Testis (tissue), 2 donors: ENCODE measurements around the gene CDH4.

ENCODE experiments used
- POLR2A ChIP-seq: fragments of 450-650 bp; IDR thresholded peaks from one replicate; pipeline ENCODE4 v1.6.1; 2017; ENCODE audit warnings: antibody characterized with exemption, mild to moderate bottlenecking, moderate library complexity
- TF ChIP-seq, protein P1 (sequence below), 3 experiments: fragments of 450-650 bp in 2 of 3; fragments of 200-600 bp in 1 of 3; sonication (generic) in 1 of 3; IDR thresholded peaks; one replicate each; pipeline ENCODE4 v1.5.1; 2016 to 2019; ENCODE audit warnings: antibody characterized with exemption in 3 of 3, mild to moderate bottlenecking in 2 of 3, moderate library complexity in 1 of 3

- TF ChIP-seq, protein P1, sequence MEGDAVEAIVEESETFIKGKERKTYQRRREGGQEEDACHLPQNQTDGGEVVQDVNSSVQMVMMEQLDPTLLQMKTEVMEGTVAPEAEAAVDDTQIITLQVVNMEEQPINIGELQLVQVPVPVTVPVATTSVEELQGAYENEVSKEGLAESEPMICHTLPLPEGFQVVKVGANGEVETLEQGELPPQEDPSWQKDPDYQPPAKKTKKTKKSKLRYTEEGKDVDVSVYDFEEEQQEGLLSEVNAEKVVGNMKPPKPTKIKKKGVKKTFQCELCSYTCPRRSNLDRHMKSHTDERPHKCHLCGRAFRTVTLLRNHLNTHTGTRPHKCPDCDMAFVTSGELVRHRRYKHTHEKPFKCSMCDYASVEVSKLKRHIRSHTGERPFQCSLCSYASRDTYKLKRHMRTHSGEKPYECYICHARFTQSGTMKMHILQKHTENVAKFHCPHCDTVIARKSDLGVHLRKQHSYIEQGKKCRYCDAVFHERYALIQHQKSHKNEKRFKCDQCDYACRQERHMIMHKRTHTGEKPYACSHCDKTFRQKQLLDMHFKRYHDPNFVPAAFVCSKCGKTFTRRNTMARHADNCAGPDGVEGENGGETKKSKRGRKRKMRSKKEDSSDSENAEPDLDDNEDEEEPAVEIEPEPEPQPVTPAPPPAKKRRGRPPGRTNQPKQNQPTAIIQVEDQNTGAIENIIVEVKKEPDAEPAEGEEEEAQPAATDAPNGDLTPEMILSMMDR (IDR thresholded peaks at IDR 0.05) = no peak
- no peak for TF ChIP-seq POLR2A
Observed at GRCh38 chr20:61801857-61802442, 549.9 kb downstream of the CDH4 start.
